HG02642 (cell line): ENCODE measurements around the gene MRPS9.

Source experiments
- ATAC-seq: cut with Tn5 transposase; IDR thresholded peaks from one replicate; pipeline ENCODE4 v1.9.1; 2021; ENCODE audit warnings: mild to moderate bottlenecking; ENCODE audit not compliant: unreplicated experiment, poor library complexity

MRPS9 gene

DNA sequence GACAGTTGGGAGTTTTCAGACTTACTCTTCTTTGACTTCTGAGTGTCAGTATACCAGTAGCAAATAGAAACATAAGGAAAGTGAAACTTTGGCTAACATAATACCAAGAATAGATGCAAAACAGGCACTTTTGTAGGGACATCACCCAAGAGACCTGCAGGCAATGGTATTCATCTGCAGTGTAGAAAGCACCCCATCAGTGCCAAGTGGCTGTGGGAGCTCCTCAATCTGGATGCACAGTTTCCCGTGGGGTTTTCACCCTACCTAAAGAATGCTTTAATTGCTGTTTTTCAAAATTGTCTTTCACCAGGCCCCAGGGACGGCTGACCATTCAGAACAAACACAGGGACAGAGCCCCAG is 107.1 kb downstream of the MRPS9 start:
- peak; percentile 61 for ATAC-seq

DNA sequence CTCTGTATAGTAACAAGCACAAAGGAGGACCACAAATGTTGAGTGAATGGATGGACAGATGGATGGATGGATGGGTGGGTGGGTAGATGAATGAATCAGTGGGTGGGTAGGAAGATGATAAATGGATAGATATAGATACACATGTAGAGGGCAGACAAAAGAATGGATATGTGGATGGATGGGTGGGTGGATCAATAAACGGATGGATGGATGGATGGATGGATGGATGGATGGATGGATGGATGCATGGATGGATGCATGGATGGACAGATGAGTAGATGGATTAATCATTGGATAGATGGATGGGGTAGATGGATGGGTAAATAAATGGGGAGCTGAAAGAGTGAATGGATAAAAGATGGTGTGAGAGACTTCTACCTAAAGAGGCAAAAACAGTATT is 111.4 kb downstream of the MRPS9 start:
- no peak for ATAC-seq
